Stimulated activated CD8-positive, alpha-beta memory T cell treated with anti-CD3 and anti-CD28 coated beads, Interleukin-7, amount 100 ng/mL, for 24 hours (primary cell): ENCODE measurements around the gene KCNMA1.
"Not testable (repeated sequence)": the region's sequence is repeated elsewhere in the genome, so short reads cannot be mapped to it uniquely, and the experiment has no call there.

ENCODE experiments used
- DNase-seq: peaks from one replicate; pipeline ENCODE4 v3.0.0-alpha.2; 2020; ENCODE audit warnings: low read depth

KCNMA1 gene

GRCh38 chr10:77604063-77604462, 33.5 kb downstream of the KCNMA1 start:
- no peak for DNase-seq

DNA sequence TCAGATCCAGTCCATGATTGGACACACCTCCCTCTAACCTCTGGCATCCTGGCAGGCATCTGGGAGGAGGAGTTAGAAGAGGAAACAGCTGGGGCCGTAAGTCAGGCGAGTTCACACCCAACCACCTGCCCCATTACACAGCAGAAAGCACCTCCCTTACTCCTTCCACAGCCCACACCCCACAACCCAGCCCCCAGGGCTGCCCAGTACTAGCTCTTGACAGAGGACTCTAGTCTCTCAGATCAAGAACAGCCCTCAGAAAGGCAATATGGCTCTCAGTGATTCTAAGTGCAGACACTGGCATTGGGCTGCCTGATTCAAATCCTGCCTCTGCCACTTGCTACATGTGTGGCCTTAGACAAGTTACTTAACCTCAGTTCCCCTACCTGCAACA, 34.1 kb downstream of the KCNMA1 start:
- DNase-seq = no peak

- no peak for DNase-seq
These were observed 34.6 kb downstream of the KCNMA1 start for GRCh38 chr10:77602913-77603533.

- no peak for DNase-seq
These were observed 35.2 kb downstream of the KCNMA1 start for GRCh38 chr10:77602231-77602912.

GRCh38 chr10:77601488-77601887, 36.1 kb downstream of the KCNMA1 start:
- no peak for DNase-seq

GRCh38 chr10:77600640-77601039, 37.0 kb downstream of the KCNMA1 start:
- no peak for DNase-seq

- no peak for DNase-seq
These were observed 38.0 kb downstream of the KCNMA1 start for GRCh38 chr10:77599651-77600050.

GRCh38 chr10:77598606-77599005, 39.0 kb downstream of the KCNMA1 start:
- no peak for DNase-seq

GRCh38 chr10:77597560-77597959, 40.0 kb downstream of the KCNMA1 start:
- DNase-seq = no peak

DNA sequence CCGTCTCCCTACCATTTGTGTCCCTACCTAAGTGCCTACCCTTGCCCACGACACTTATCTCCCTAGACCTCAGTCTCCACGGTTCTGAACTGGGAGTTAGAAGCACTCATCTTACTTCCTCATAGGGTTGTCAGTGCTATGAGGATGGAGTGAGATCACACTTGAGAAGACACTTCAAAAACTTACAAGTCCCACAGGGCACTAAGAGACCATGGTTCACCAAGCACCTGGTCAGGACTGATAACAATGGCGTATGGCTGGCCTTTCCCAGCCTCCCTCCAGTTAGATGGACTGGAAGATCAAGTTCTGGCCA, 43.2 kb downstream of the KCNMA1 start:
- no peak for DNase-seq

GRCh38 chr10:77593771-77594470, 43.7 kb downstream of the KCNMA1 start:
- DNase-seq = no peak

- DNase-seq = no peak
These were observed 44.5 kb downstream of the KCNMA1 start for GRCh38 chr10:77592946-77593636.

DNA sequence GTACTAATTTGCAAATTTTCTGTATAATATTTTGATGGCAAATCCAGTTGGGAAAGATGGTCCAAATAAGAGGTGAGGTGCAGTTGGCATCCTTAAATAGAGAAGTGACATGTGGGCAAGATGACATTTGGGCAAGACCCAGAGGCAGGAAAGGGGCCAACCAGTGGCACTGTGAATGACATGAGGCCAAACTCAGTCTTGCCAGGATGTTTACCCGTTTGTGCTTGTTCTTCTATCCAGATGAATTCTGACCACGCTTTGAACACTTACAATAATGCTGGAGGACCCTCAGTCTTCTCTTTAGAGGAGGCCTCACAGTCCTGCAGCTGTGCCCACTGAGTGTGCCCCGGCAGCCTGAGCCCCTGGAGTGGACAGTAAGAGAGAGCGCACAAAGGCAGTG, 45.1 kb downstream of the KCNMA1 start:
- DNase-seq = no peak

- no peak for DNase-seq
These were observed 46.2 kb downstream of the KCNMA1 start for GRCh38 chr10:77591238-77591880.

DNA sequence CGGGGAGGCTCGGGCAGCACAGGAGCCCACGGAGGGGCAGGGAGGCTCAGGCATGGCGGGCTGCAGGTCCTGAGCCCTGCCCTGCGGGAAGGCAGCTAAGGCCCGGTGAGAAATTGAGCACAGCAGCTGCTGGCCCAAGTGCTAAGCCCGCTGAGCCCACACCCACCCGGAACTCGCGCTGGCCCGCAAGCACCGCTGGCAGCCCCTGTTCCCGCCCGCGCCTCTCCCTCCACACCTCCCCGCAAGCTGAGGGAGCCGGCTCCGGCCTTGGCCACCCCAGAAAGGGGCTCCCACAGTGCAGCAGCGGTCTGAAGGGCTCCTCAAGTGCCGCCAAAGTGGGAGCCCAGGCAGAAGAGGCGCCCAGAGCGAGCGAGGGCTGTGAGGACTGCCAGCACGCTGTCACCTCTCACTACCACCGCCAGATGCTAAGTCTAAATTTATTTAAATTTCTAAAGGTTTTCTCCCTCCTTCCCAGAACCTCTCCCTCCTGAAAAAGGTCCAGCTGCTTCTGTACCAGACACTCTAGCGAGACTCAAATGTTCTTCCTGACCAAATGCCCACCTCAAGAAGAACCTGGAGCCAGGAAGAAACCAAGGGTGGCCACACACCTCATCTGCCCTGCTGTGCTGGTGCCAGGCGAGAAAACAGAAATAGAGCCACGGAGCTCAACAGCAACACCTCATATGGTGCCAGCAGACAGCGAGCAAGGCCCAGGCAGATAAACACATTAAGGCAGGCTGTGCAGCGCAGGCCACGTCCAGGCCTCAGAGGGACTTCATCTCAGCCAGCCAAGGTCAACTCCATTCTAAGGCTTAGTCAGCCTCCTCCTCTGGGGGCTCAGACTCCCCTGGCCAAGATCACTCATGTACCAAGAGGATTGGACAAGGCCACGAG, 47.0 kb downstream of the KCNMA1 start:
- no peak for DNase-seq

DNA sequence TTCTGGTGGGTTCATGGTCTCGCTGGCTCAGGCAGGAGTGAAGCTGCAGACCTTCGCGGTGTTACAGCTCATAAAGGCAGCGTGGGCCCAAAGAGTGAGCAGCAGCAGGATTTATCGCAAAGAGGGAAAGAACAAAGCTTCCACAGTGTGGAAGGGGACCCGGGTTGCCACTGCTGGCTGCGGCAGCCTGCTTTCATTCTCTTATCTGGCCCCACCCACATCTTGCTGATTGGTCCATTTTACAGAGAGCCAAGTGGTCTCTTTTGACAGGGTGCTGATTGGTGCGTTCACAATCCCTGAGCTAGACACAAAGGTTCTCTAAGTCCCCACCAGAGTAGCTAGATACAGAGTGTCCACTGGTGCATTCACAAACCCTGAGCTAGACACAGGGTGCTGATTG, 47.9 kb downstream of the KCNMA1 start:
- DNase-seq = not testable (repeated sequence)

DNA sequence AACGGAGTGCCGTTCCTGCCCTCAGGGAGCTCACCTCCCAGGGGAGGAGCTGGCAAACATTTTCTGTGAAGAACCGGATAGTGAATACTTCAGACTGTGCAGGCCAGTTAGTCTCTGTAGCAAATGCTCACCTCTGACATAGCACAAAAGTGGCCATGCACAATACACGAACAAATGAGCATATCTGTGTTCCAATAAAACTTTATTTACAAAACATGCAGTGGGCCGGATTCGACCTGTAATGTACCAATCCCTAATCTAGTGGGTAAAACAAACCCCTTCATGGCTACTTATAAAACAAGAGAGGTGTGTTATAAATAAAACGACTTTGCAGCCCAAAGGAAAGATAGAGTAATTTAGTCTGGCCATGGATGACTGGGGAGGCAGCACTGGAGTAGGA, 48.7 kb downstream of the KCNMA1 start:
- DNase-seq = no peak

DNA sequence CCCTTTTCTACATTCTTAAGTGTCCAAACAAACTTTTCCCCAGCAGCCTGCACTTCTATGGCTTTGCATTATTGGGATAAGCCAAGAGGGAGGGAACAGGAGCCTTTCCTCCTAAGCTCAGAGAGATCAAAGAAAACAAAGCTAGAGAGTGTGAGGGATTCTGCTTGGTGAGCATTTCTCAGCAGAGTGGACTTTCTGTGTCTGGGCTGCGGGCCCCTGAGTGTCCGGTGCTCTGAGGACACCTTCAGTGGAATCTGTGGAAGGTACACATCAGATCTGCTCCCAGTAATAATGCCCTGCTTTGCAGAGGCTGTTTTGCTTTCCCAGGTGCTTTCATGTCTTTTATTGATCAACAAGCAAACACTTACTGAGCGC, 50.2 kb downstream of the KCNMA1 start:
- DNase-seq = no peak

DNA sequence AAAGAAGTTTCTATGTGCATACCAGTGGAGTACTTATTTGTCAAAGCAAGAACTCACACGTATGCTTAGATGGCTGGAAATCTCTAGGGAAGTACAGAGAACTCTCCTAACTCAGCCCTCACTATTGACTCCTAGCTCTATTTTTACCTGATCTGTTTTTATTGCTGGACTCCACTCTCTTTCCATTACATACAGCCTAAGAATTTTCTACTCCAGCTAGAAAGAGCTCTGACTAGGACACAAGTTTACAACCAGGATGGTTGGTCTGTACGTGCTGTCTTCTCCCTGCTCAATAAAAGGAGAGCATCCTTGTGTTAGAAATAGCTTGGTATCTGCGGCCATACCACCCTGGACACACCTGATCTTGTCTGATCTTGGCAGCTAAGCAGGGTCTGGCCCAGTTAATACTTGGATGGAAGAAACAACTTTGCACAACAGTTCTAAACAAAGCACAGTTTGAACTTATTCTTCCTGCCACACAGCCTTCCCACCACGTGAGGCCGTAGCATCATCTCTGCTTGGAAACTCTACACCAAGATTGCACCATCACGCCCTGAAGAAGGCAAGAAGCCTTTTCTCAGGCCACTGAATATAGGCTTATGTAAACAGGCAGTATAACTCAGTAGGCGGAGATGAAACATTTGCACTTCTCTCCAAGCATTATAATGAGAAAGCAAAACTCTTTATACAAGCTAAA, 50.7 kb downstream of the KCNMA1 start:
- no peak for DNase-seq

- no peak for DNase-seq
These were observed 52.7 kb downstream of the KCNMA1 start for GRCh38 chr10:77584938-77585337.

DNA sequence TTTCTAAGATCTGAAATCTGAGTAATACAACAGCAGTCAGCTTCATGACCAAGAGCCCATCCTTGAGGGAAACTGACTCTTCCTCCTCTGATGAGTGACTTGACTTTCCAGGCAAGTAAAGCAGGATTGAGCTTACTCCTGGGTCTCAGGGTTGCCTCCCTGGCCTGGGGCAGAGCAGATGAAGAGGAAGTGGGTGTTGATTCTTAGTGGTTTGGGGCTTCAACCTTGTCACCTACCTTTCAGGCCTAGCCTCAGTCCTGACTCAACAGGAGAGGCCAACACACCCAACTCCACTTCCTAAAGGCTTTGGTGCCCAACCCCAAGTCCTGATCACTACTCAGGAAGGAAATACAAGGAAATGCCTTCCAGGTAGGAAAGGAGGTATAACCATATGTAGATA, 54.1 kb downstream of the KCNMA1 start:
- DNase-seq = no peak
